OCI-LY1 (cell line): ENCODE results near the gene FNDC3A.

ENCODE experiments used
- EZH2 ChIP-seq: fragments of 200-600 bp; sonication (generic), shearing (Covaris generic); IDR thresholded peaks from 2 replicates; pipeline ENCODE4 v1.8.0; 2017; ENCODE audit warnings: borderline replicate concordance, mixed run types, mild to moderate bottlenecking, antibody characterized with exemption, low read length, moderate library complexity, mixed read lengths
- TF ChIP-seq, protein P1 (sequence below): fragments of 200-600 bp; sonication (generic), shearing (Covaris generic); IDR thresholded peaks from 2 replicates; pipeline ENCODE4 v1.5.1; 2017; ENCODE audit warnings: mild to moderate bottlenecking, antibody characterized with exemption, low read length, moderate library complexity, mixed read lengths

DNA sequence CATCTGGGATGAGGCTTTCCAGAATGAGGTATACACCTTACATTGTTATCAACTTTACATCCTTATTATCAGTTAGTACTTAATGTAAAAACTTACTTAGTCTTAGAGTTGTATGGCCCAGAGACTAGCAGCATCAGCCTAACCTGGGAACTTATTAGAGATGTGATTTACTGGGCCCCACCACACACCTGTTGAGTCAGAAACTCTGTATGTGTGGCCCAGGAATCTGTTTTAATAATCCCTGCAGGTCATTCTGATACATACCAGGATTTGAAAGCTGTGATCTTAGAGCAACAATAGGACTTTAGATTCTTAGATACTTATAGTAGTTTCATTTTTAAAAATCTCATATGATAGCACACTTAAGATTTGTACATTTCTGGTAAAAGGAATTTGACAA, 17.4 kb downstream of the FNDC3A start:
- TF ChIP-seq, protein P1, sequence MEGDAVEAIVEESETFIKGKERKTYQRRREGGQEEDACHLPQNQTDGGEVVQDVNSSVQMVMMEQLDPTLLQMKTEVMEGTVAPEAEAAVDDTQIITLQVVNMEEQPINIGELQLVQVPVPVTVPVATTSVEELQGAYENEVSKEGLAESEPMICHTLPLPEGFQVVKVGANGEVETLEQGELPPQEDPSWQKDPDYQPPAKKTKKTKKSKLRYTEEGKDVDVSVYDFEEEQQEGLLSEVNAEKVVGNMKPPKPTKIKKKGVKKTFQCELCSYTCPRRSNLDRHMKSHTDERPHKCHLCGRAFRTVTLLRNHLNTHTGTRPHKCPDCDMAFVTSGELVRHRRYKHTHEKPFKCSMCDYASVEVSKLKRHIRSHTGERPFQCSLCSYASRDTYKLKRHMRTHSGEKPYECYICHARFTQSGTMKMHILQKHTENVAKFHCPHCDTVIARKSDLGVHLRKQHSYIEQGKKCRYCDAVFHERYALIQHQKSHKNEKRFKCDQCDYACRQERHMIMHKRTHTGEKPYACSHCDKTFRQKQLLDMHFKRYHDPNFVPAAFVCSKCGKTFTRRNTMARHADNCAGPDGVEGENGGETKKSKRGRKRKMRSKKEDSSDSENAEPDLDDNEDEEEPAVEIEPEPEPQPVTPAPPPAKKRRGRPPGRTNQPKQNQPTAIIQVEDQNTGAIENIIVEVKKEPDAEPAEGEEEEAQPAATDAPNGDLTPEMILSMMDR = no peak
- no peak for TF ChIP-seq EZH2
